SKM-1 treated with dmso at 0.1 percent for 144 hours (cell line): Measurements from ENCODE around the gene ARL15.

ENCODE experiments used
- DNase-seq: peaks from one replicate; lab custom pipeline; 2025; ENCODE audit not compliant: unreplicated experiment; lab: John Stamatoyannopoulos, UW

Gene ARL15

GRCh38 chr5:53915120-53915519 lies 395.3 kb downstream of the ARL15 start:
- DNase-seq, result no peak

GRCh38 chr5:53913941-53914340 lies 396.4 kb downstream of the ARL15 start:
- DNase-seq, result no peak

- DNase-seq, result no peak
Observed at GRCh38 chr5:53908757-53909156, 401.6 kb downstream of the ARL15 start.

GRCh38 chr5:53907827-53908226 lies 402.5 kb downstream of the ARL15 start:
- no peak for DNase-seq

GRCh38 chr5:53906736-53907135 lies 403.6 kb downstream of the ARL15 start:
- no peak for DNase-seq

GRCh38 chr5:53902296-53902907 lies 408.0 kb downstream of the ARL15 start:
- no peak for DNase-seq

GRCh38 chr5:53900677-53901076 lies 409.7 kb downstream of the ARL15 start:
- DNase-seq, result no peak

GRCh38 chr5:53895091-53895683 lies 415.2 kb downstream of the ARL15 start:
- no peak for DNase-seq

- no peak for DNase-seq
Observed at GRCh38 chr5:53893626-53894025, 416.7 kb downstream of the ARL15 start.

GRCh38 chr5:53892224-53892623 lies 418.1 kb downstream of the ARL15 start:
- no peak for DNase-seq

- DNase-seq, result no peak
Observed at GRCh38 chr5:53891159-53891558, 419.2 kb downstream of the ARL15 start.

- no peak for DNase-seq
Observed at GRCh38 chr5:53890490-53890889, 419.9 kb downstream of the ARL15 start.

GRCh38 chr5:53884844-53885243 lies 425.5 kb downstream of the ARL15 start:
- DNase-seq, result no peak

- no peak for DNase-seq
Observed at GRCh38 chr5:53884417-53884816, 426.0 kb downstream of the ARL15 start.

GRCh38 chr5:53882676-53883031 lies 427.7 kb downstream of the ARL15 start:
- no peak for DNase-seq

- no peak for DNase-seq
Observed at GRCh38 chr5:53882006-53882675, 428.2 kb downstream of the ARL15 start.

- no peak for DNase-seq
Observed at GRCh38 chr5:53879708-53880323, 430.6 kb downstream of the ARL15 start.

- DNase-seq, result no peak
Observed at GRCh38 chr5:53878015-53878414, 432.4 kb downstream of the ARL15 start.

- no peak for DNase-seq
Observed at GRCh38 chr5:53877243-53877642, 433.1 kb downstream of the ARL15 start.

GRCh38 chr5:53874409-53874808 lies 436.0 kb downstream of the ARL15 start:
- DNase-seq, result no peak

GRCh38 chr5:53873235-53873634 lies 437.1 kb downstream of the ARL15 start:
- peak; percentile 51 for DNase-seq

GRCh38 chr5:53871775-53872174 lies 438.6 kb downstream of the ARL15 start:
- DNase-seq, result no peak
